WTC11 (cell line): Measurements from ENCODE around the gene EYA2.

Experiments used
- CTCF ChIP-seq: fragments of 200-600 bp; IDR thresholded peaks from 2 replicates; pipeline ENCODE4 v1.8.0; 2022; ENCODE audit warnings: antibody characterized with exemption
- ETV6 ChIP-seq: sonication (generic); formaldehyde crosslinking; IDR thresholded peaks from 2 replicates; pipeline ENCODE4 v1.8.1; 2022; ENCODE audit warnings: mild to moderate bottlenecking, missing genetic modification reagents
- JUN ChIP-seq: sonication (generic); formaldehyde crosslinking; IDR thresholded peaks from 2 replicates; pipeline ENCODE4 v1.8.0; 2023; ENCODE audit warnings: mild to moderate bottlenecking, missing genetic modification reagents
- PREB ChIP-seq: sonication (generic); formaldehyde crosslinking; IDR thresholded peaks from 2 replicates; pipeline ENCODE4 v1.8.1; 2022; ENCODE audit warnings: mild to moderate bottlenecking, missing genetic modification reagents, moderate library complexity, borderline replicate concordance
- RELA ChIP-seq: sonication (generic); formaldehyde crosslinking; IDR thresholded peaks from 2 replicates; pipeline ENCODE4 v1.8.1; 2022; ENCODE audit warnings: missing genetic modification reagents, mild to moderate bottlenecking, borderline replicate concordance
- USF2 ChIP-seq: sonication (generic); formaldehyde crosslinking; IDR thresholded peaks from 2 replicates; pipeline ENCODE4 v1.8.1; 2023; ENCODE audit warnings: mild to moderate bottlenecking, missing genetic modification reagents, moderate library complexity
- ZNF317 ChIP-seq: sonication (generic); formaldehyde crosslinking; IDR thresholded peaks from 2 replicates; pipeline ENCODE4 v1.8.1; 2023; ENCODE audit warnings: low read depth, mild to moderate bottlenecking, moderate library complexity, missing genetic modification reagents, borderline replicate concordance

GRCh38 chr20:46936415-46937156 lies 41.9 kb downstream of the EYA2 start:
- TF ChIP-seq CTCF: no peak
- no peak for TF ChIP-seq ZNF317 (CRISPR knock-in tag)
- TF ChIP-seq USF2 (CRISPR knock-in tag): no peak
- TF ChIP-seq PREB (CRISPR knock-in tag): no peak
- no peak for TF ChIP-seq ETV6 (CRISPR knock-in tag)
- TF ChIP-seq RELA: no peak
- no peak for TF ChIP-seq JUN (CRISPR knock-in tag)
